Smooth muscle cell (in vitro differentiated cells): ENCODE data around the gene SIK1. TPM values are rescaled to one million over a fixed set of nuclear protein-coding genes. Genes with fewer than 3 reads are reported as not detected.

Source experiments
- DNase-seq: peaks from one replicate; lab custom pipeline; 2025; ENCODE audit not compliant: unreplicated experiment; lab: John Stamatoyannopoulos, UW
- H2AFZ ChIP-seq: fragments of 200-600 bp; sonication (generic); 2 replicates; pipeline ENCODE4 v1.6.0; 2016; ENCODE audit warnings: antibody characterized with exemption, low read depth, mild to moderate bottlenecking
- H3F3A ChIP-seq: fragments of 200-600 bp; sonication (generic); 2 replicates; pipeline ENCODE4 v1.6.0; 2017; ENCODE audit warnings: antibody characterized with exemption, low read depth
- H3K27ac ChIP-seq: fragments of 200-600 bp; sonication (generic); 2 replicates; pipeline ENCODE4 v1.5.1; 2016; ENCODE audit warnings: low read depth, mild to moderate bottlenecking
- H3K27me3 ChIP-seq: fragments of 200-600 bp; sonication (generic); 2 replicates; pipeline ENCODE4 v1.6.1; 2016; ENCODE audit warnings: low read depth, mild to moderate bottlenecking
- H3K36me3 ChIP-seq: fragments of 200-600 bp; sonication (generic); 2 replicates; pipeline ENCODE4 v1.5.1; 2016; ENCODE audit warnings: low read depth
- H3K4me1 ChIP-seq: fragments of 200-600 bp; sonication (generic); 2 replicates; pipeline ENCODE4 v1.5.1; 2016; ENCODE audit warnings: low read depth
- H3K4me2 ChIP-seq: fragments of 200-600 bp; sonication (generic); 2 replicates; pipeline ENCODE4 v1.6.0; 2016; ENCODE audit warnings: mild to moderate bottlenecking
- H3K4me3 ChIP-seq: fragments of 200-600 bp; sonication (generic); 2 replicates; pipeline ENCODE4 v1.5.1; 2016; ENCODE audit warnings: mild to moderate bottlenecking
- H3K79me2 ChIP-seq: fragments of 200-600 bp; sonication (generic); 2 replicates; pipeline ENCODE4 v1.6.0; 2016; ENCODE audit warnings: low read depth, mild to moderate bottlenecking
- H3K9ac ChIP-seq: fragments of 200-600 bp; sonication (generic); 2 replicates; pipeline ENCODE4 v1.6.0; 2016; ENCODE audit warnings: low read depth
- H3K9me3 ChIP-seq: fragments of 200-600 bp; sonication (generic); replicated peaks from 2 replicates; pipeline ENCODE4 v1.5.1; 2016; ENCODE audit warnings: low read depth
- H4K20me1 ChIP-seq: fragments of 200-600 bp; sonication (generic); 2 replicates; pipeline ENCODE4 v1.6.0; 2016; ENCODE audit warnings: low read depth
- CTCF ChIP-seq: fragments of 200-600 bp; sonication (generic); IDR thresholded peaks from 2 replicates; pipeline ENCODE4 v1.5.1; 2017; ENCODE audit warnings: borderline replicate concordance, mild to moderate bottlenecking, antibody characterized with exemption; ENCODE audit not compliant: insufficient read depth, poor library complexity, severe bottlenecking
- WGBS: methylation state at CpG from one replicate; pipeline ENCODE4 v1.1.7; 2016; ENCODE audit warnings: low lambda C conversion rate; 5-methylcytosine and 5-hydroxymethylcytosine counted together
- polyA plus RNA-seq: library from polyadenylated mRNA; unstranded; fragments of >200 nt; fragmentation: Nextera tagmentation; extraction: Ambion mirVana; gene quantifications from 2 replicates; pipeline ENCODE4 v1.2.1, GENCODE V29; 2016
- total RNA-seq: library from RNA; depleted of rRNA; stranded (reverse); fragments of >200 nt; gene quantifications from 2 replicates; pipeline ENCODE4 v1.2.3, GENCODE V29; 2014

SIK1 gene
- total and polyA plus RNA-seq, 2 experiments from 2014 or later: 3.9 to 18.2 TPM

DNA sequence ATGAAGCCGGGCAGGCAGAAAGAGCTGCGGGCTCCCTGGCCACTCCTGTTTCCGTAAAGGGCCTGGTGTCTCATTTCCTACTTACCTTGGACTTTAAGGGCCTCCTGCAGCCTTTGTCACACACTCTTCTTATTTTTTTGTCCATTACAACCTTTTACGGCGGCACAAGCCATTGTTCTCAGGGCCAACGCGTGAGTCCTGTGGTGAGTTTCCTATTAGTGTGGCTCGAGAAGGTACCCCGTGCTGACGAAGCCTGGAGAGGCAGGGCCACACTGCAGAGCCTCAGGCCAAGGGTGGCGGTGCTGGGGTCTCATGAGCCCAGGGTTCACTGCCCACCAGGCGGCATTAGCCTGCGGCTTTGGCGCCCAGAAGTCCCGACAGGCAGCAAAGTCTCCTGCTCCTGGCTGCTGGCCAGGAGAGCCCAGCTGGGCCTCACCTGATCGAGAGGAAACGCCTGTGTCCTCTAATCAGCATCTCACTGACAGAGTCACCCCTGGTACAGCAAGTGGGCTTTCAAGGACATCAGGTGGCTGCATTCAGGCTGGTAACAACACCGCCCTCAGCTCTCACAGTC lies 62.0 kb downstream of the SIK1 start:
- Histone ChIP-seq H3K4me1 (peaks cover 17% of the 10 kb centered on the region), H3F3A (peaks cover 8% of the 10 kb centered on the region), H3K27ac (no peak overlapping the region), H3K9ac (no peak overlapping the region), H3K36me3 (no peaks in the 10 kb centered on the region), H4K20me1 (no peaks in the 10 kb centered on the region), H3K4me2 (no peak overlapping the region), H3K4me3 (no peak overlapping the region), H3K79me2 (no peaks in the 10 kb centered on the region), H3K9me3 (no peaks in the 10 kb centered on the region), H2AFZ (no peak overlapping the region), H3K27me3 (no peaks in the 10 kb centered on the region)
- DNase-seq: no peak
- WGBS: 93% methylated on average over 18 of the region's 18 CpGs
- TF ChIP-seq CTCF: no peak

Other genes starting within 250 kb of the SIK1 start
- gene HSF2BP, start 232.4 kb upstream of the SIK1 start, total RNA-seq: 1.9 and 3.4 TPM in 2 replicates
- 0.97 and 1.6 TPM in 2 replicates for gene HSF2BP, start 232.4 kb upstream of the SIK1 start, polyA plus RNA-seq
- 19.3 and 24.7 TPM in 2 replicates for gene RRP1B, start 232.4 kb upstream of the SIK1 start, total RNA-seq
- 10.6 and 17.6 TPM in 2 replicates for gene RRP1B, start 232.4 kb upstream of the SIK1 start, polyA plus RNA-seq